OCI-M2 (cell line): Measurements from ENCODE around the gene LRRC9.
"Not testable (repeated sequence)": the region's sequence is repeated elsewhere in the genome, so short reads cannot be mapped to it uniquely, and the experiment has no call there.

Experiments
- DNase-seq: peaks from one replicate; lab custom pipeline; 2025; ENCODE audit not compliant: unreplicated experiment; lab: John Stamatoyannopoulos, UW

The LRRC9 gene

GRCh38 chr14:59952141-59952540 lies 32.2 kb downstream of the LRRC9 start:
- not testable (repeated sequence) for DNase-seq

- not testable (repeated sequence) for DNase-seq
These were observed 37.9 kb downstream of the LRRC9 start for GRCh38 chr14:59957890-59958289.

GRCh38 chr14:59959668-59960067 lies 39.7 kb downstream of the LRRC9 start:
- no peak for DNase-seq

- no peak for DNase-seq
These were observed 41.6 kb downstream of the LRRC9 start for GRCh38 chr14:59961518-59962062.

- DNase-seq: no peak
These were observed 44.5 kb downstream of the LRRC9 start for GRCh38 chr14:59964251-59965007.

GRCh38 chr14:59969319-59969718 lies 49.4 kb downstream of the LRRC9 start:
- DNase-seq: no peak

- no peak for DNase-seq
These were observed 61.6 kb downstream of the LRRC9 start for GRCh38 chr14:59981564-59981963.

GRCh38 chr14:59983048-59983447 lies 63.1 kb downstream of the LRRC9 start:
- DNase-seq: no peak

GRCh38 chr14:59986556-59987059 lies 66.7 kb downstream of the LRRC9 start:
- DNase-seq: no peak

GRCh38 chr14:59997449-59997848 lies 77.5 kb downstream of the LRRC9 start:
- no peak for DNase-seq

- DNase-seq: no peak
These were observed 78.0 kb downstream of the LRRC9 start for GRCh38 chr14:59997966-59998365.

- DNase-seq: no peak
These were observed 78.6 kb downstream of the LRRC9 start for GRCh38 chr14:59998564-59998963.

- no peak for DNase-seq
These were observed 83.0 kb downstream of the LRRC9 start for GRCh38 chr14:60002819-60003492.

- no peak for DNase-seq
These were observed 84.0 kb downstream of the LRRC9 start for GRCh38 chr14:60003991-60004390.

GRCh38 chr14:60008042-60008441 lies 88.1 kb downstream of the LRRC9 start:
- DNase-seq: no peak

GRCh38 chr14:60010263-60010662 lies 90.3 kb downstream of the LRRC9 start:
- not testable (repeated sequence) for DNase-seq

GRCh38 chr14:60014402-60014801 lies 94.5 kb downstream of the LRRC9 start:
- DNase-seq: no peak

- DNase-seq: no peak
These were observed 101.7 kb downstream of the LRRC9 start for GRCh38 chr14:60021619-60022018.

- no peak for DNase-seq
These were observed 105.6 kb downstream of the LRRC9 start for GRCh38 chr14:60025571-60025970.

GRCh38 chr14:60035177-60035576 lies 115.2 kb downstream of the LRRC9 start:
- DNase-seq: no peak

- DNase-seq: not testable (repeated sequence)
These were observed 128.0 kb downstream of the LRRC9 start for GRCh38 chr14:60047976-60048375.

GRCh38 chr14:60051721-60052221 lies 131.8 kb downstream of the LRRC9 start:
- DNase-seq: no peak
